WERI-Rb-1 (cell line): ENCODE data around the gene TTC7B.

Experiments used
- DNase-seq: peaks from one replicate; pipeline ENCODE4 v3.0.0-alpha.2; 2020
- H3K27ac ChIP-seq: fragments of 250-450 bp; sonication (Bioruptor Pico); 2 replicates; pipeline ENCODE4 v1.5.1; 2020; ENCODE audit warnings: mild to moderate bottlenecking, moderate library complexity
- H3K27me3 ChIP-seq: fragments of 250-450 bp; sonication (Bioruptor Pico); 2 replicates; pipeline ENCODE4 v1.5.1; 2021; ENCODE audit warnings: mild to moderate bottlenecking, low read depth, moderate library complexity; ENCODE audit not compliant: insufficient read depth, severe bottlenecking
- H3K36me3 ChIP-seq: fragments of 250-450 bp; sonication (Bioruptor Pico); 2 replicates; pipeline ENCODE4 v1.5.1; 2020; ENCODE audit warnings: mild to moderate bottlenecking, moderate library complexity
- H3K4me3 ChIP-seq: 2 replicates; pipeline ENCODE4 v1.5.1; 2011; ENCODE audit warnings: low read depth, mild to moderate bottlenecking, control low read depth, low read length
- H3K9me3 ChIP-seq: fragments of 250-450 bp; sonication (Bioruptor Pico); 2 replicates; pipeline ENCODE4 v1.5.1; 2021; ENCODE audit warnings: mild to moderate bottlenecking, moderate library complexity; ENCODE audit not compliant: severe bottlenecking
- CTCF ChIP-seq: IDR thresholded peaks from 2 replicates; pipeline ENCODE4 v1.5.1; 2011; ENCODE audit warnings: low read depth, mild to moderate bottlenecking, control low read depth, inconsistent platforms, low read length

Gene TTC7B

GRCh38 chr14:90714811-90715210 is 101.4 kb downstream of the TTC7B start:
- no peak for TF ChIP-seq CTCF
- DNase-seq = no peak
- H3K36me3 ChIP-seq = peaks cover 39% of the 10 kb centered on the region

GRCh38 chr14:90704738-90705392 is 111.4 kb downstream of the TTC7B start:
- DNase-seq = no peak
- H3K9me3 ChIP-seq = no peaks in the 10 kb centered on the region
- H3K27me3 ChIP-seq = no peaks in the 10 kb centered on the region
- no peak for TF ChIP-seq CTCF
- no peak overlapping the region for H3K4me3 ChIP-seq
- peaks cover 14% of the 10 kb centered on the region for H3K36me3 ChIP-seq
- no peak overlapping the region for H3K27ac ChIP-seq

More at GRCh38 chr14:90714811-90715210, 101.4 kb downstream of the TTC7B start:
- no peaks in the 10 kb centered on the region for H3K9me3 ChIP-seq
- no peaks in the 10 kb centered on the region for H3K27me3 ChIP-seq
- H3K4me3 ChIP-seq = no peak overlapping the region
- H3K27ac ChIP-seq = no peak overlapping the region

- no peak for TF ChIP-seq CTCF
- H3K27ac ChIP-seq = no peak overlapping the region
- DNase-seq = no peak
- H3K4me3 ChIP-seq = no peak overlapping the region
- H3K9me3 ChIP-seq = no peaks in the 10 kb centered on the region
- no peaks in the 10 kb centered on the region for H3K27me3 ChIP-seq
- H3K36me3 ChIP-seq = peaks cover 14% of the 10 kb centered on the region
These were observed 112.1 kb downstream of the TTC7B start for GRCh38 chr14:90703841-90704737.

GRCh38 chr14:90700933-90701776 is 115.1 kb downstream of the TTC7B start:
- DNase-seq = peak; percentile 13
- Histone ChIP-seq H3K4me3 (no peak overlapping the region), H3K36me3 (peaks cover 11% of the 10 kb centered on the region), H3K27ac (no peak overlapping the region), H3K9me3 (no peaks in the 10 kb centered on the region), H3K27me3 (no peaks in the 10 kb centered on the region)
- TF ChIP-seq CTCF = no peak

- H3K27ac ChIP-seq = peak overlapping the region; percentile 45
- peaks cover 8% of the 10 kb centered on the region for H3K36me3 ChIP-seq
- no peaks in the 10 kb centered on the region for H3K9me3 ChIP-seq
- no peak overlapping the region for H3K4me3 ChIP-seq
- no peak for TF ChIP-seq CTCF
- no peaks in the 10 kb centered on the region for H3K27me3 ChIP-seq
- DNase-seq = no peak
These were observed 117.2 kb downstream of the TTC7B start for GRCh38 chr14:90699016-90699415.
